OCI-M1 (cell line): ENCODE measurements around the gene TOLLIP.
"Not testable (repeated sequence)": the region's sequence is repeated elsewhere in the genome, so short reads cannot be mapped to it uniquely, and the experiment has no call there.

ENCODE experiments used
- DNase-seq: peaks from one replicate; lab custom pipeline; 2025; lab: John Stamatoyannopoulos, UW

Gene TOLLIP

GRCh38 chr11:1309498-1310317 lies at the start of gene TOLLIP:
Gene TOLLIP, minus strand, starts transcription at chr11:1309632. Its CDS starts 134 bp downstream, at chr11:1309498.
- DNase-seq = peak; percentile 96

GRCh38 chr11:1358931-1359330 lies 49.5 kb upstream of the TOLLIP start:
- not testable (repeated sequence) for DNase-seq

GRCh38 chr11:1358286-1358685 lies 48.9 kb upstream of the TOLLIP start:
- no peak for DNase-seq

- no peak for DNase-seq
These were observed 47.1 kb upstream of the TOLLIP start for GRCh38 chr11:1356478-1356960.

GRCh38 chr11:1356007-1356435 lies 46.6 kb upstream of the TOLLIP start:
- peak; percentile 54 for DNase-seq

GRCh38 chr11:1354125-1354938 lies 44.9 kb upstream of the TOLLIP start:
- DNase-seq = no peak

GRCh38 chr11:1353383-1354124 lies 44.1 kb upstream of the TOLLIP start:
- no peak for DNase-seq

- no peak for DNase-seq
These were observed 43.4 kb upstream of the TOLLIP start for GRCh38 chr11:1352696-1353382.

GRCh38 chr11:1351278-1351937 lies 42.0 kb upstream of the TOLLIP start:
- DNase-seq = peak; percentile 31

- no peak for DNase-seq
These were observed 40.8 kb upstream of the TOLLIP start for GRCh38 chr11:1350086-1350725.

- no peak for DNase-seq
These were observed 40.1 kb upstream of the TOLLIP start for GRCh38 chr11:1349327-1350041.

- no peak for DNase-seq
These were observed 39.4 kb upstream of the TOLLIP start for GRCh38 chr11:1348796-1349326.

GRCh38 chr11:1348146-1348795 lies 38.8 kb upstream of the TOLLIP start:
- DNase-seq = no peak

- DNase-seq = not testable (repeated sequence)
These were observed 38.1 kb upstream of the TOLLIP start for GRCh38 chr11:1347411-1347999.

GRCh38 chr11:1346669-1347390 lies 37.4 kb upstream of the TOLLIP start:
- no peak for DNase-seq

- no peak for DNase-seq
These were observed 36.5 kb upstream of the TOLLIP start for GRCh38 chr11:1345737-1346513.

- DNase-seq = no peak
These were observed 34.7 kb upstream of the TOLLIP start for GRCh38 chr11:1344056-1344635.
